HG03460 (cell line): Measurements from ENCODE around the gene CIROP.

Experiments used
- ATAC-seq: cut with Tn5 transposase; IDR thresholded peaks from one replicate; pipeline ENCODE4 v1.9.1; 2021; ENCODE audit not compliant: unreplicated experiment

Gene CIROP, protein sequence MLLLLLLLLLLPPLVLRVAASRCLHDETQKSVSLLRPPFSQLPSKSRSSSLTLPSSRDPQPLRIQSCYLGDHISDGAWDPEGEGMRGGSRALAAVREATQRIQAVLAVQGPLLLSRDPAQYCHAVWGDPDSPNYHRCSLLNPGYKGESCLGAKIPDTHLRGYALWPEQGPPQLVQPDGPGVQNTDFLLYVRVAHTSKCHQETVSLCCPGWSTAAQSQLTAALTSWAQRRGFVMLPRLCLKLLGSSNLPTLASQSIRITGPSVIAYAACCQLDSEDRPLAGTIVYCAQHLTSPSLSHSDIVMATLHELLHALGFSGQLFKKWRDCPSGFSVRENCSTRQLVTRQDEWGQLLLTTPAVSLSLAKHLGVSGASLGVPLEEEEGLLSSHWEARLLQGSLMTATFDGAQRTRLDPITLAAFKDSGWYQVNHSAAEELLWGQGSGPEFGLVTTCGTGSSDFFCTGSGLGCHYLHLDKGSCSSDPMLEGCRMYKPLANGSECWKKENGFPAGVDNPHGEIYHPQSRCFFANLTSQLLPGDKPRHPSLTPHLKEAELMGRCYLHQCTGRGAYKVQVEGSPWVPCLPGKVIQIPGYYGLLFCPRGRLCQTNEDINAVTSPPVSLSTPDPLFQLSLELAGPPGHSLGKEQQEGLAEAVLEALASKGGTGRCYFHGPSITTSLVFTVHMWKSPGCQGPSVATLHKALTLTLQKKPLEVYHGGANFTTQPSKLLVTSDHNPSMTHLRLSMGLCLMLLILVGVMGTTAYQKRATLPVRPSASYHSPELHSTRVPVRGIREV

DNA sequence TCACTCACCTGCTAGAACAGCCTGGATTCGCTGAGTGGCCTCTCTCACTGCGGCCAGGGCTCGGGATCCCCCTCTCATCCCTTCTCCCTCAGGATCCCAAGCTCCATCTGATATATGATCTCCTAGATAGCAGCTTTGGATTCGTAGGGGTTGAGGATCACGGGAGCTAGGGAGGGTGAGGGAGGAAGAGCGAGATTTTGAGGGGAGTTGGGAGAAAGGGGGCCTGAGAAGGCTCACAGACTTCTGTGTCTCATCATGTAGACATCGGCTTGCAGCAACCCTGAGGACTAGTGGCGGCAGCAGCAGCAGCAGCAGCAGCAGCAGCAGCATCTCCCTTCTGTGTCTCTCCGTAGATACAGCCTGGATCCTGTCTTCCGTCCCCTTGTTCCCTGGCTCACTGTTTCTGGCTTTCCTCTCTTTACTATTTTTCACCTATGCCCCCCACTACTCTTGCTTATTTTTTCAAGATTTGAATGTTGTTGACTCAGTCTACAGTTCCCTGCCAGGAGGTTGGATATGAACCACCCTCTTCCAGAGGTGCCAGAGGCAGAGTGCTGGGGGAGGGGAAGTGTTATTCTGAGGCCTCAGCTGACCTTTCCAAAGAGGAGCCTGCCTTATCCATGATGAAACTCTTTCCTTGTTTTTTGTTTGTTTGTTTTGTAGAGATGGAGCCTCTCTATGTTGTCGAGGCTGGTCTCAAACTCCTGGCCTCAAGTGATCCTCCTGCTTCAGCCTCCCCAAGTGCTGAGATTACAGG is at the start of gene CIROP:
CIROP (minus strand) TSS at position 399 of the 757 bp plus-strand sequence; CDS start at position 330, 69 bp downstream.
- ATAC-seq, result no peak

DNA sequence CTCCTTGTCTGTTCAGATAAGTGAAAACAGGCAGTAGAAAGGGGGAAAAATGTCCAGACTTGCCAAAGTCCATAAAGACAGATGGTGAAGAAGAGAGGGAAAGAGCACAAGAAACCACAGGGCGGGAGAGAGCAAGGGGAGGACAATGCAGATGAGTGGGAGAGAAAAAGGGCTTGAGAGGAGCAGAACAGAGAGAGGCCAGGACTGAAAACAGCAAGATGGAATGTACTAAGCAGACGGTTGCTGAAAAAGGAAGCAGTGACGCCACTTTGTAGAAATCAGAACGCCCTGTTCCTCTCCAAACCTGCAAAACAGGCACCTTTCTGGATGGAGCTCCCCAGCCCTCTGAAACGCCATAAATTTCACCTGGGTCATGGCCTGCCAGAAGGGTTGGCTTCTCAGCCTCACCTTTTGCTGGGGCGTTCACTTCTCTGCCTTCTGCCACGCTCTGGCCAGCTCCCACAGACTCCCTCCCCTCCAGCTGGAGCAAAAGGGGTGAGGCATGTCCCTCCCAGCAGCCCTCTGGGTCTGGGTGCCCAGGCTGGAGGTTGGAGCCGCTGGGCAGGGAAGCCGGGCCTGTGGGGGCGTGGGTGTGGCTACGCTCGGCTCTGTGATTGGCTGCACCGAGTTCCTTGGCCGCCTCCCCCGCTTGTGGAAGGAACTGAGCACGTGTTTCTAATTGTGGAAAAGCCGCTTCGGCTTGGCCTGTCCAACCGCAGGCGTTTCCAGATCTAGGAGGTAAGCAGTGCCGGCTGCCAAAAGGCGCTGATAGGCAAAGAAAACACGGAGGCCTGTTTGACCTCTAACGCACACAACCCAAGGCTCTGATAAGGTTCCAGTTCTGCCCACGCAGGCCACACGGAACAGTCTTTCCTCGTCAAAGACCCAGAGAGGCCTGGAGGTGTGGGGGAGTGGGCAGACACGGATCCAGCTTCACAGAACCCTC is 49.3 kb upstream of the CIROP start:
- ATAC-seq, result no peak

DNA sequence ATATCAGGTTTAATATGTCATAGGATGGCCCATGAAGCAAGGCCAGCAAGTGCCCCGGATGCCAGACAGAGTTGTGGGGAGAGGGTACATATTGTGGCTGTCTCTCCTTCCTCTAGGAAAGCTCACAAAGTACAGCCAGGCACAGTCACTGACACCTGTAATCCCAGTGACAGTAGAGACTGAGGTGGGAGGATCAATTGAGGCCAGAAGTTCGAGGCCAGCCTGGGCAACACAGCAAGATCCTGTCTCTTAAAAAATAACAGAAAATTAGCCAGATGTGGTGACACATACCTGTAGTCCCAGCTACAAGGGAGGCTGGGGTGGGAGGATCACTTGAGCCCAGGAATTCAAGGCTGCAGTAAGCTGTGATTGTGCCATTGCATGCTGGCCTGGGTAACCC is 46.6 kb upstream of the CIROP start:
- ATAC-seq, result no peak

DNA sequence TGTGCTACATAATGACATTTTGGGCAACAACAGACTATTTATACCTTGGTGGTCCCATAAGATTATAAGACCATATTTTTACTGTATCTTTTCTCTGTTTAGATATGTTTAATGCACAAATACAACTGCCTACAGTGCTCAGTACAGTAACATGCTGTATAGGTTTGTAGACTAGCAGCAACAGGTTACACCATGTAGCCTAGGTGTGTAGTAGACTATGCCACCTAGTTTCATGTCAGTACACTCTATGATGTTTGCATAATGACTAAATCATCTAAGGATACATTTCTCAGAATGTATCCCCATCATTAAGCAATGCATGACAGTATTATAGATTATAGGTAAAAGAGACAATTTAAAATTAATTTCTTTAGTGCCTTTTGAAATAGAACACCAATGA is 45.0 kb upstream of the CIROP start:
- ATAC-seq, result no peak

DNA sequence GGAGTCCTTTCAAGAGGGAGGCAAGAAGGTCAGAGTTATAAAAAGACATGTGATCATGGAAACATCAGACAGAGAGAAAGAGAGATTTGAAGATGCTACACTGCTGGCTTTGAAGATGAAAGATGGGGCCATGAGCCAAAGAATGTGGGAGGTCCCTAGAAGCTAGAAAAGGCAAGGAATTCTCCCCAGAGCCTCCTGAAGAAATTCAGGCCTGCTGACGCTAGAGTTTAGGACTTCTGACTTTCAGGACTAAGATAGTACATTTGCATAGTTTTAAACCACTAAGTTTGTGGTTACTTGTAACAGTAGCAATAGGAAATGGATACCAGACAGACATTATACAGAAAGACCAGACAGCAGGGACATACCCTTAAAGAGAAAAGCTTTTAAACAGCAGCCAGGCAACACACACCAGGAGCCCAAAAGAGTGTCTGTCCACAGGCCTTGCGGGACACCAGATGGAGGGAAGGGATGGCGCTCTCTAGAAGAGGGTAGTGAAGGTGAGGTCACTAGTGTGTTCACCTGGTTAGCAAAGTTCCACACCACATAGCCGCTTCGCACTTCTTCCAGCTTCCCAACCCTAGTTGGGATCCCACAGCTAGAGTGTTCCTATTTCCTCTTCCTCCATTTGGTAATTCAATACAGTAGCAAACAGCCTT is 43.9 kb upstream of the CIROP start:
- ATAC-seq, result no peak

DNA sequence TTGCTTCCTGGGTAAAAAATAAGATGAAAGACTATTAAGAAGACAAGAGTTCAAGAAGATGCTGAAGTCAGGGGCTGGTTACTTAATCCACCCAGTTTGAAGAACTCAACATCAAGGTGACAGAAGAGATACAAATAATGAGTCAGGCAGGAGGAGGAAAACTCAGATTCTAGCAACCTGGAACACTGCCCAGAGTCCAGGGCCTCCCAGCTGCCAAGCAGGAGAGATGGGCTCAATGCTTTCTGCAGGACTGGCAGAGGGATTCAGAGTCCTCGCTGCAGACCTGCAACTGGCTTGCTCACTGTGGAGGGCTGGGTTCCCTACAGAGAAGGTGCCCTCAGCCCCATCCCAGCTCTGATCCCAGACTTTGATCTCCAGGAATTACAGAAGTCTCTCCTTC is 42.9 kb upstream of the CIROP start:
- ATAC-seq, result no peak

DNA sequence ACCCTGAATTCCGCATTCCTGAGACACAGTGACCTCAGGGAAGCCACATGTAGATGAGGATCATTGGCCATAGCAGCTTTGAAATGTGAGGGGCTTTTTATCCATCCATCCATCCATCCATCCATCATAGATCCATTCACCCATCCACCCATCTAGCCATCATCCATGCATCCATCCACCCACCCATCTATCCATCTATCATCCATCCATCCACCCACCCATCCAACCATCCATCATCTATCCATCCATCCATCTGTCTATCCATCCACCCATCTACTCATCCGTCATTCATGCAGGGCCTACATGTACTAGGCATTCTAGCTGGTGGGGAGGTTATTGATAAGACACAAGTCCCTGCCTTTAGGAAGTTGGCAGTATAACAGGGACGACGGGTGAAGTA is 42.2 kb upstream of the CIROP start:
- ATAC-seq, result no peak

DNA sequence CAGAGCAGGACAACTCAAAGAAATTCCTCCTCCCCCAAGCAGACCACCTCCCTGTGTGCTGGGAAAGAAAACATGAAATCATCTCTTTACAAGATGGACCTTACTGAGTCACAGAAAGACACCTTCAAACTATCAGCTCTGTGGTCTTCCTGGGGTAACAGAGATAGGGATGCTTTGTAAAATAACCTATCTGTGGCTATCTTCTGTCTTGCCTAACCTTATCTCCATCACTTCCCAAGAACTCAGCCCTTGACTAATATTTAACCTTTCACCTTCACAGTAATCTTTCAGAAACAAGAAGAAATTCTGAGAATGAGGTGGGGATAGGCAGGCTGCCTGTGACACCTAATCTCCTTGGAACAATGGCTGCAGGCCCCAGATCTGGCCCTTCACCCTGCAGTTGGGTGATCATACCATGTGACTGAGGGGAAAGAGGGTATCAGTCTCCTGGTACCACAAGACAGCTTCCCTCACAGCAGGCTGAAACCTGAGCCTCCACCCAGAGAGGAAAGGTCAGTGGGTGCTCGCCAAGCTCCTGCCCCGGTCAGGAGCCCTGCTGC is 41.6 kb upstream of the CIROP start:
- no peak for ATAC-seq

DNA sequence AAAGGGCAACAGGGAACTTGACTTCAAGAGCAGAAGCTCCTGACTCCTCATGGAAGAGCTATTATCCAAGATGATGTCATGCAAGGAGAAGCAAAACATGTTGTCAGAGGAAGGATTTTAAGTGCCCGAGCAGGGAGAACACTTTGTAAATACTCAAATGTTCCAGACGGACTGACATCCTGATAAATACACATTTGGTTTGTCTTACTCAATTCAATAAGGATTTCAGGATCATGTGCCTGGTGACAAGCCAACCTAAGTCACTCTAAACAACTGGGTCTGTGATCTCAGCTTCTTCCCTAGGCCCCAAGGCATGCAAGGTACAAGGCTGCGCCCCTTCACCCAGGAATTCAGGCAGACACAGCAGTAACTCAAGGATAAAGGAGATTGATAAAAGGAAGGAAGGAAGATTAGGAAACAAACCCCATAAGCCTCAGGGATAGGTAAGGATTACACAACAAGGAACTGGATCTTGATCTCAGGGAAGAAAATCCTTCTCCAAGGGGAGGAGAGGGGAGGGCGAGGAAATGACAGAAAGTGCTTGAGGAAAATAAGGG is 41.1 kb upstream of the CIROP start:
- ATAC-seq, result no peak

DNA sequence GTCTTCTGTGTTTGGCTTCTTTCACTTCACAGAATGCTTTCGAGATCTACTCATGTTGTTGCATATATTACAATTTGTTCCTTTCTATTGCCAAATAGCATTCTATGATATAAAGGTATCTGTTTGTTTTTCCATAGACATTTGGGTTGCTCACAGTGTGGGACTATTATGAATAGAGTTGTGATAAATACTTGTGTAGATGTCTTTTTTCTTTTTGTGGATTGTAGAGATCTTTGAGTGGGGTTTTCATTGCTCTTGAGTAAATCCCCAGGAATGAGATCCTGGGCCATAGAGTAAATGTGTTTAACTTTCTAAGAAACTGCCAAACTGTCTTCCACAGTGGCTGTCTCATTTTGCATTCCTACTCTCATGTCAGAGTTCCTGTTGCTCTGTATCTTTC is 39.1 kb upstream of the CIROP start:
- no peak for ATAC-seq

DNA sequence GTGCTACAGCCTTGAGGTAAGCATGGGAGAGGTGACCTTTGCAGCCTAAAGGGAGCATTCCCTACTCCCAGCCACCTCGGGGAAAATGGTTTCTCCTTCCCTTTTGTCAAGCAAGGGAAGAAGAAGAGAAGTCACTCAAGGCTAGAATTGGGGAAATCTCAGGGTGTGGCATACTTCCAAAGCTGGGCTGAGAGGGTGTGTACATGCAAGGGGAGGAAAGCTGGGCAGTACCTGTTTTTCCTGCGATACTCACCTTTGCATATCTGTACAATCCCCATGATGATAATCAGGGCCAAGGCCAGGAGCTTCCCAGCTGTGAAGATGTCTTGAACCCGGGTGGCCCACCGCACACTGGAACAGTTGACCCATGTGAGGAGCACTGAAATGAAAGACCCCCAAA is 38.0 kb upstream of the CIROP start:
- ATAC-seq, result no peak

DNA sequence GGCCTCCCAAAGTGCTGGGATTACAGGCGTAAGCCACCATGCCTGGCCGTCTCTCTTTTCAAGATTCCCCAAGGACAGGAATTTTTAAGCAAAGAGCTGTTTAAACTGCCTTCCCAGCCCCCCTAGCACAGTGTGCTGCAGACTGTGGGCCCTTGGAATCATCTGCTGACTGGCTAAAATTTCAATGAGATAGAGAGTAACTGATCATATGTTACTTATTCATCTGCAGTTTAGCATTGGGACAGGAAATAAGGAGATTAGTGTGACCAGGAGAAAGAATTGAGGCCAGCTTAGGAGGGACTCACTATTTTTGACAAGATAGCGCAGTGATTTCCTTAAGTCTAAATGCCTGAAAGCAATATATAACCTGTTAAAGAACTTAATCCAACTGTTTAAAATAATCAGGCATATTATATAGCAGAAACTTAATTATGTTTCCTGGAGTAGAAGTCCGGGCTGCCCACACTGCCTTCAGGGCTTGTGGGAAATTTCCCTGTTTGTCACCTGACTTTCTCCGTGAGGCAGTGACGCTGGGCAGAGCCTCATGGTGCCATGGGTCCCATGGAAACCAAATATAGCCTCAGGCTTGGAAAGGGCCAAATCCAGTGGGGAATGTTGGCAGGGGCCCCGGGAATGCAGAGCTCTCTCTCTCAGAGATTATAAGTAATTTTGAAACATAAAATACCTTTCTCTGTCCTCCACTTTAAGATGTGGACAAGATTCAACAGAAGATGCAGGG is 37.1 kb upstream of the CIROP start:
- ATAC-seq, result no peak

DNA sequence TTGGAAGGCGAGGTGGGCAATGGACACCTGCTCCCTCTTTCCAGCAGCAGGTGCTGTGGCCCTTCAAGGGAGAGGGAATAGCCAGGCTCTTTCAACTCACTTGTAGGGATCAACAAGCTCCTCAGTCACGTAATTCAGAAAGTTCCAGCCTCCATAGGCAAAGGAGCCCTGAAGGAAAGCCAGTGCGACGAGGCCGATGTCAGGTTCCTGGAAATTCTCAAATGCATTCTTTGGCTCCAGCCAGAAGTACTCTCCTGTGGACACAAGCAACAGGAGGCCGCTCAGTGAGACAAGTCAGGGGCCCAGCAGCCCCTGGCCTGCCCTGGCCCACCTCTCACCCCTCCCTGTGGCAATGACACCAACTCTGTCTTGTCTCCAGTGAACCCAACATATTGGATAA is 35.6 kb upstream of the CIROP start:
- ATAC-seq, result no peak

DNA sequence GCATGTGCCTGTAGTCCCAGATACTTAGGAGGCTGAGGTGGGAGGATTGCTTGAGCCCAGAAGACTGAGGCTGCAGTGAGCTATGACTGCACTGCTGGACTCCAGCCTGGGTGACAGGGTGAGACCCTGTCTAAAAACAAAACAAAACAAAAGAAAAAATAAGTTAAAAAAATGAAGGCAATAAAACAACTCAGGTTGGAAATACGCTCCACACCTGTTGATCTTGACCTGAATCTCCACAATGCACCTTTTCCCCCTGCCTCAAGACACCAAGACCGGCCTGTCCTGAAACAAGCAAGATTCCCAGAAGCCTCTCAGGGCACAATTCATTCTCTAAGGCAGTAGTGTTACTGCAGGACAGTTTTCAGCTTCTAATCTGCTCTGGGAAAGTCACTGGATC is 35.1 kb upstream of the CIROP start:
- ATAC-seq, result no peak

DNA sequence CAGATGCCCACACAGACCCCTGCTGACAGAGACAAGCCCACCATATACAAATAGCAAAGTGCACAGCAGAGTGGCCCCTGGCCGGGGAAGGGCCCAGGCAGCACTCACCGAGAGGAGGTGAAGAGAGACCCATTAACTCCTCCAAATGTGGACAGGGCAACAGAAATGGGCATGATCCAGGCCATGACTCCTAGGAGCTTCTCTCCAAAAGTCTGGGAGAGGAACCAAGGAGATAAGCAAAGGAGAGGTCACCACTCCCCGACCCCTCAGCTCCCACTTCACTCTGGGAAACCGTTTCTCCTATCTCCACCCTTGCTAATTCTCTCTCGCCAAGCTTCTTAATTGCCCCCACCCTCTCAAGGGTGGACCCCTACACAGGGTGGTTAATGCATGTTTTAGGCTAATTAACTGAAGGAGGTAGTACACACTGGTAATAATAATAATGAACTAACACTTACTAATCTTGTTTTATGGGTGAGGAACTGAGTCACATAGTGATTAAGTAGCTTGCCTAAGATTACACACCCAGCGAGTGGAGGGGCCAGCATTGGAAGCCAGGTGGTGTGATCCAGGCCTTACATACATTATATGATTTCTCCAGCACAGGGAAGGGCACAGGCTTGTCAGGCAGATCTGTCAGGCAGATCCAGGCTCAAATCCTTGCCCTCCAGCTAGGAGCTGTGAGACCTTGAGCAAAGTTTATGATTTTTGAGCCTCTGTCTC is 33.2 kb upstream of the CIROP start:
- no peak for ATAC-seq

DNA sequence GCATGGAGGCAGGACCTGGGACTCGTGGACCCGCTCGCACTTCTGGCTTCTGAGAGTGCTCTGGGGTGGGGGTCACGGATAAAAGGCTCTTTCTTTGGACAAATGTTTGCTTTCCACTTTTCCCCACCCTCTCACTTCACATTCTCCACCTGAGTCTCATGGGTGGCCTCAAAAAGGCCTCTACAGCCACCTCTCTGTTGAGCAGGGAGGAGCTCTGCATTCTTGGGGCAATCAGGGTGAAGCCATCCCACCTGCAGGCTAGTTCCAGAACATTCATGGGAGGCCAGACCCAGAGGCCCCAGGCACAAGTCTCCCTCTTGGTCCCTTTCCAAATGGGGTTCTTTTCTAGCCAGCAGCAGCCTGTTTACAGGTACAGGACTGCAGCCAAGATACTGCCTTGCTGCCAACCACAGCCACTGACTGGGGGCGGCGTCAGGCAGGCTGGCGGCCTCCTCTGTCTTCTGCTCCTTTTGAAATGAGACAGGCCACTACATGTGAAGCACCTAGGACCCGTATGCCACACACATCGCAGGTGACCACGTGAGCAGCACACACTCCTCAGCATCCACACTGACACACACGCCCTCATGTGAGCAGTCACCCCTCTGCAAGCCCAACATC is 32.5 kb upstream of the CIROP start:
- no peak for ATAC-seq

DNA sequence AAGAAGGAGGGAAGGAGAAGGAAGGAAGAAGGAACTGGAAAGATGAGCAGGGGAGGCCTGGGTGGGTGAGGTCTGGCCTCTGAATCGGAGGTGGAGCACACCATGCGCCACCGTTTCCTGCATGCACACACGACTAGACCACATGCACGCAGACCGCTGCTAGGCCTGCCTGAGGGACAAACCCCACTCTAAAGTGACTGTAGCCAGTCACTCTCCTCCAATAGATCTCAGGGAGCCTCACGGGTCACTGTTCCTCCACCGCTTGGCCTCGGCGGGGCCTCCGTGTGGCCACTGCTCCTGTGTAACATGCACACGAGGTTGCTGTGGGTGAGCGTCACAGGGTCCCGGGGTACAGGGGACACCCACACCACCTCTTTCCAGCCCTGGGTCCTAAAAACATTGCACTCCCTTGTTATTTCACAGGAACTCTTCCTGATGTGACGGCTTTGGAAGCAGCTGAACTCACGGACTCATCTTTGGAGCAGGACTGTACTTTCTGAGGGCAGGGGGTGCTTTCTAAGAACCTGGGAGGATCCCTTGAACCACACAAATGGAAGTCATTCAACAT is 31.9 kb upstream of the CIROP start:
- ATAC-seq, result no peak
